Transverse colon (tissue), 4 donors: ENCODE data around the gene RUFY3. TPM values are rescaled to one million over a fixed set of nuclear protein-coding genes. Genes with fewer than 3 reads are reported as not detected.

Experiments used
- DNase-seq: peaks from one replicate; pipeline ENCODE4 v3.0.0-alpha.2; 2019
- H3K27ac ChIP-seq, 4 donors: fragments of 200-600 bp; sonication (generic); 2 replicates each; pipeline ENCODE4 v1.5.1; 2016 to 2018; ENCODE audit warnings: inconsistent platforms in 4 of 4
- H3K27me3 ChIP-seq: fragments of 200-600 bp; sonication (generic); 2 replicates; pipeline ENCODE4 v1.5.1; 2017; ENCODE audit warnings: inconsistent platforms
- H3K36me3 ChIP-seq, 4 donors: fragments of 200-600 bp; sonication (generic); 2 replicates each; pipeline ENCODE4 v1.5.1; 2017 to 2019; ENCODE audit warnings: inconsistent platforms in 4 of 4
- H3K4me1 ChIP-seq, 4 donors: fragments of 200-600 bp; sonication (generic); 2 replicates each; pipeline ENCODE4 v1.5.1; 2017 to 2020; ENCODE audit warnings: inconsistent platforms in 4 of 4
- H3K4me3 ChIP-seq, 4 donors: fragments of 200-600 bp; sonication (generic); 1 replicate in 1 of 4; 2 replicates in 3 of 4; pipeline versions ENCODE4 v1.5.1 to v1.6.1; 2017 to 2019; ENCODE audit warnings: inconsistent platforms in 4 of 4
- H3K9me3 ChIP-seq, 2 donors: fragments of 200-600 bp; sonication (generic); 2 replicates each; pipeline ENCODE4 v1.5.1; 2017 to 2019; ENCODE audit warnings: inconsistent platforms in 2 of 2
- CTCF ChIP-seq, 5 experiments: fragments of 200-600 bp in 3 of 5; fragments of 450-650 bp in 2 of 5; sonication (generic) in 3 of 5; IDR thresholded peaks; 1 replicate in 2 of 5; 2 replicates in 3 of 5; pipeline ENCODE4 v1.5.1; 2016 to 2017; ENCODE audit warnings: antibody characterized with exemption in 5 of 5, inconsistent platforms in 3 of 5, mild to moderate bottlenecking in 2 of 5, moderate library complexity in 1 of 5
- EP300 ChIP-seq: sonication (generic); formaldehyde crosslinking; IDR thresholded peaks from one replicate; pipeline ENCODE4 v1.6.1; 2017; ENCODE audit warnings: antibody characterized with exemption, low read depth
- POLR2A ChIP-seq: fragments of 450-650 bp; IDR thresholded peaks from one replicate; pipeline ENCODE4 v1.6.1; 2016; ENCODE audit warnings: antibody characterized with exemption, mild to moderate bottlenecking, moderate library complexity
- POLR2AphosphoS5 ChIP-seq, 3 donors: sonication (generic); formaldehyde crosslinking; IDR thresholded peaks; one replicate each; pipeline ENCODE4 v1.6.1; 2016; ENCODE audit warnings: antibody characterized with exemption in 3 of 3
- WGBS, 2 donors: methylation state at CpG; one replicate each; pipeline ENCODE4 v1.1.5; 2018; ENCODE audit warnings: low coverage in 1 of 2; 5-methylcytosine and 5-hydroxymethylcytosine counted together
- in situ Hi-C, 4 donors: fragments of 200-750 bp; cut with MboI; loops; one replicate each; pipeline versions ENCODE4 v1.15.0 to v1.15.1; 2017; ENCODE audit warnings: low sequenced_read_pairs in 3 of 4, low pct_ligation_motif_present in 1 of 4, low pct_unique_long_range_greater_than_20kb in 1 of 4
- intact Hi-C: fragments of 100-400 bp; cut with DNase I; formaldehyde crosslinking; loops from one replicate; pipeline ENCODE4 v1.15.1; 2023; ENCODE audit warnings: low total_unique reads
- total RNA-seq, 4 donors: library from RNA; depleted of rRNA; stranded (reverse); fragments of >200 nt; gene quantifications; one replicate each; pipeline ENCODE4 v1.1.0, GENCODE V29; 2016

RUFY3 gene
- total RNA-seq, 4 donors from 2014 or later: 39.6 to 93.9 (median 50.8) TPM

GRCh38 chr4:70830054-70830453 lies 108.3 kb downstream of the RUFY3 start:
- WGBS, 2 donors: 60 to 97% methylated on average over 1 to 9 of the region's 9 CpGs
- Histone ChIP-seq H3K4me1 (peaks cover 0 to 10% (median 3%) of the 10 kb centered on the region in 4 donors), H3K27ac (no peak overlapping the region), H3K36me3 (peaks cover 0 to 75% (median 31%) of the 10 kb centered on the region in 4 donors), H3K27me3 (no peaks in the 10 kb centered on the region), H3K4me3 (no peak overlapping the region), H3K9me3 (no peaks in the 10 kb centered on the region)
- in situ Hi-C loops: loop anchor here in 1 of 4 donors (25.0 kb wide), 1 partner anchor 182 kb away; no protein-coding TSS in a partner anchor
- no peak for DNase-seq
- intact Hi-C loops: no loop called here
- no peak for TF ChIP-seq CTCF (IDR thresholded peaks at IDR 0.05)
- TF ChIP-seq POLR2AphosphoS5 (IDR thresholded peaks at IDR 0.05): no peak
- TF ChIP-seq POLR2A: no peak
- TF ChIP-seq EP300: no peak

- Histone ChIP-seq H3K9me3 (no peaks in the 10 kb centered on the region), H3K27me3 (no peaks in the 10 kb centered on the region), H3K36me3 (peaks cover 0 to 63% (median 27%) of the 10 kb centered on the region in 4 donors), H3K27ac (no peak overlapping the region), H3K4me1 (peaks cover 0 to 15% (median 3%) of the 10 kb centered on the region in 4 donors), H3K4me3 (no peak overlapping the region)
- WGBS, 2 donors: 87 to 95% methylated on average over 4 of the region's 4 CpGs
- no peak for DNase-seq
- TF ChIP-seq EP300 (no peak), POLR2AphosphoS5 (IDR thresholded peaks at IDR 0.05) (no peak), POLR2A (no peak), CTCF (IDR thresholded peaks at IDR 0.05) (no peak)
- in situ Hi-C loops: loop anchor here in 1 of 4 donors (25.0 kb wide), 1 partner anchor 181 kb away; no protein-coding TSS in a partner anchor
- intact Hi-C loops: no loop called here
Measured at GRCh38 chr4:70831293-70831692, 109.5 kb downstream of the RUFY3 start.

GRCh38 chr4:70833675-70834074 lies 111.9 kb downstream of the RUFY3 start:
- WGBS, 2 donors: 87 to 89% methylated on average over 1 of the region's 1 CpG
- H3K27me3 ChIP-seq: no peaks in the 10 kb centered on the region
- no peaks in the 10 kb centered on the region for H3K9me3 ChIP-seq
- in situ Hi-C loops: loop anchor here in 1 of 4 donors (25.0 kb wide), 1 partner anchor 179 kb away; no protein-coding TSS in a partner anchor
- no peak for DNase-seq
- peaks cover 4 to 36% (median 12%) of the 10 kb centered on the region in 4 donors for H3K4me1 ChIP-seq
- peaks cover 0 to 45% (median 21%) of the 10 kb centered on the region in 4 donors for H3K36me3 ChIP-seq
- TF ChIP-seq EP300 (no peak), POLR2A (no peak), POLR2AphosphoS5 (IDR thresholded peaks at IDR 0.05) (no peak), CTCF (IDR thresholded peaks at IDR 0.05) (no peak)
- H3K4me3 ChIP-seq: no peak overlapping the region
- intact Hi-C loops: no loop called here
- H3K27ac ChIP-seq: no peak overlapping the region

- no peaks in the 10 kb centered on the region for H3K9me3 ChIP-seq
- no peak for TF ChIP-seq CTCF (IDR thresholded peaks at IDR 0.05)
- TF ChIP-seq POLR2AphosphoS5 (IDR thresholded peaks at IDR 0.05): no peak
- no peak for TF ChIP-seq POLR2A
- TF ChIP-seq EP300: no peak
- in situ Hi-C loops: loop anchor here in 1 of 4 donors (25.0 kb wide), 1 partner anchor 176 kb away; no protein-coding TSS in a partner anchor
Measured at GRCh38 chr4:70836081-70836480, 114.3 kb downstream of the RUFY3 start.

More at GRCh38 chr4:70836081-70836480, 114.3 kb downstream of the RUFY3 start:
- peaks cover 0 to 37% (median 12%) of the 10 kb centered on the region in 4 donors for H3K36me3 ChIP-seq
- no peak overlapping the region for H3K27ac ChIP-seq
- intact Hi-C loops: loop anchor here (5.0 kb wide), 1 partner anchor 1731 kb away; the partner anchor contains the start of gene ADAMTS3
- no peaks in the 10 kb centered on the region for H3K27me3 ChIP-seq
- 47 to 57% methylated on average over 2 of the region's 2 CpGs for WGBS, 2 donors
- no peak overlapping the region for H3K4me3 ChIP-seq
- peaks cover 4 to 32% (median 8%) of the 10 kb centered on the region in 4 donors for H3K4me1 ChIP-seq
- DNase-seq: no peak
